Measurements from ENCODE around the gene TNNT2.
A peak's percentile ranks its signal among the peaks of the same experiment; 100 is the strongest.

TNNT2 gene

DNA sequence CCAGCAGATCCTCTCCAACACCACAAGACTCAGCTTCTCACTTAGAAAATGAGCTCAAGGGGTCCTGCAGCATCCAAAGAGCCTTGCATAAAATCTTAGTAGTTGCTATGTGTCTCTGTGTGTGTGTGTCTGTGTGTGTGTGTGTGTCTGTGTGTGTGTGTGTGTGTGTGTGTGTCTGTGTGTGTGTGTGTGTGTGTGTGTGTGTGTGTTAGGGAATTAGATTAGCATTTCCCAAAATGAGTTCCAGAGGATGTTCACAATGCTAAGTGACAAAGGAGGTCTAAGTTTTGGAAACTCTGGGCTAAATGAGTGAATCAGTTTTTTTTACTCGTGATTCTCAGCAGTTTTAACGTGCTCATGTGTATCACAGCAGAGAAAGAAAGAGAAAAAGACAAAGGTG lies 30.5 kb downstream of the TNNT2 start:
- H3K4me3 ChIP-seq (ENCODE audit: low read length): no peak overlapping the region
- DNase-seq (ENCODE audit: low read depth): no peak
- TF ChIP-seq, protein P1, sequence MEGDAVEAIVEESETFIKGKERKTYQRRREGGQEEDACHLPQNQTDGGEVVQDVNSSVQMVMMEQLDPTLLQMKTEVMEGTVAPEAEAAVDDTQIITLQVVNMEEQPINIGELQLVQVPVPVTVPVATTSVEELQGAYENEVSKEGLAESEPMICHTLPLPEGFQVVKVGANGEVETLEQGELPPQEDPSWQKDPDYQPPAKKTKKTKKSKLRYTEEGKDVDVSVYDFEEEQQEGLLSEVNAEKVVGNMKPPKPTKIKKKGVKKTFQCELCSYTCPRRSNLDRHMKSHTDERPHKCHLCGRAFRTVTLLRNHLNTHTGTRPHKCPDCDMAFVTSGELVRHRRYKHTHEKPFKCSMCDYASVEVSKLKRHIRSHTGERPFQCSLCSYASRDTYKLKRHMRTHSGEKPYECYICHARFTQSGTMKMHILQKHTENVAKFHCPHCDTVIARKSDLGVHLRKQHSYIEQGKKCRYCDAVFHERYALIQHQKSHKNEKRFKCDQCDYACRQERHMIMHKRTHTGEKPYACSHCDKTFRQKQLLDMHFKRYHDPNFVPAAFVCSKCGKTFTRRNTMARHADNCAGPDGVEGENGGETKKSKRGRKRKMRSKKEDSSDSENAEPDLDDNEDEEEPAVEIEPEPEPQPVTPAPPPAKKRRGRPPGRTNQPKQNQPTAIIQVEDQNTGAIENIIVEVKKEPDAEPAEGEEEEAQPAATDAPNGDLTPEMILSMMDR (conservative IDR thresholded peaks at IDR 0.05; ENCODE audit: low read depth, low read length): no peak

DNA sequence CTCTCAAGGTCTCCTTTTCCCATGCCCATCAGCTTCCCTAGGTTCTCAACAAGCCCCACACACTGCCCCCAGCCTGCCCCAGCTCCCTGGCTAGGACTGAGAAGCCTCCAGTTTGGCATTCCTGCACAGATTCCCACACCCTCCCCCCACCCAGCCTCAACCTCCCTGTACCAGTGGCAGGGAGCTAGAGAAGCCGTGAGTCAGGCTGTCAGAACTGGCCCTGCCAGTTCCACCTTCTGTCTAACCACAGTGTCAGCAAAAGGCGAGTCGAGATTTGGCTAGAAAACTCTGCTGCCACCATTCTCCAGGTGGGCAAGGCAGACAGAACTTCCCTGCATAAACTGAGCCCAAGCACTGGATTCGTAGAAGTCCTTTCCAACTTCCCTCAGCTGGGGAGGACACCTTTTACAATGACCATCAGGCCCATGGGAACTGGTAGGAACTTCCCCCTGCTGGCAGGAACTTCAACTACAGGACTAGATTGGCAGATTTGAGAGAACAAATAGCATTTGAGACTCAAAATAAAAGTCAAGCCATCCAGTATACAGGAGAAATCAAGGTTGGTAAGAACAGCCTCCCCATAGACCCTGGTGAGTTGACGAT lies 31.0 kb downstream of the TNNT2 start:
- DNase-seq (ENCODE audit: low read depth): no peak
- no peak overlapping the region for H3K4me3 ChIP-seq (ENCODE audit: low read length)
- TF ChIP-seq, protein P1 (conservative IDR thresholded peaks at IDR 0.05; ENCODE audit: low read depth, low read length): peak; percentile 86

DNA sequence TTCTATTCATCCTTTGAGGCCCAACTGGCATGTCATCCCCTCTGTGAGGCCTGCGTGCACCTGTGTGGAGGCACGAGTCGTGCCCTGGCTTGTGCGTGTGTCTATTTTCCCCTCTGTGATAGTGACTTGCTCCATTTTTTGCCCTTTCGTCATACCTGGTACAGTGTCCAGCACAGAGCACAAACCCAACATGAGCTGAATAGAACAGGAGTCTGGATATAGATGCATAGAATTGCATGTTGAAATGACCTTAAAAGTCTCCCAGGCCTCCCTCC lies 32.5 kb downstream of the TNNT2 start:
- no peak for DNase-seq (ENCODE audit: low read depth)
- TF ChIP-seq, protein P1 (conservative IDR thresholded peaks at IDR 0.05; ENCODE audit: low read depth, low read length): no peak
- no peak overlapping the region for H3K4me3 ChIP-seq (ENCODE audit: low read length)

DNA sequence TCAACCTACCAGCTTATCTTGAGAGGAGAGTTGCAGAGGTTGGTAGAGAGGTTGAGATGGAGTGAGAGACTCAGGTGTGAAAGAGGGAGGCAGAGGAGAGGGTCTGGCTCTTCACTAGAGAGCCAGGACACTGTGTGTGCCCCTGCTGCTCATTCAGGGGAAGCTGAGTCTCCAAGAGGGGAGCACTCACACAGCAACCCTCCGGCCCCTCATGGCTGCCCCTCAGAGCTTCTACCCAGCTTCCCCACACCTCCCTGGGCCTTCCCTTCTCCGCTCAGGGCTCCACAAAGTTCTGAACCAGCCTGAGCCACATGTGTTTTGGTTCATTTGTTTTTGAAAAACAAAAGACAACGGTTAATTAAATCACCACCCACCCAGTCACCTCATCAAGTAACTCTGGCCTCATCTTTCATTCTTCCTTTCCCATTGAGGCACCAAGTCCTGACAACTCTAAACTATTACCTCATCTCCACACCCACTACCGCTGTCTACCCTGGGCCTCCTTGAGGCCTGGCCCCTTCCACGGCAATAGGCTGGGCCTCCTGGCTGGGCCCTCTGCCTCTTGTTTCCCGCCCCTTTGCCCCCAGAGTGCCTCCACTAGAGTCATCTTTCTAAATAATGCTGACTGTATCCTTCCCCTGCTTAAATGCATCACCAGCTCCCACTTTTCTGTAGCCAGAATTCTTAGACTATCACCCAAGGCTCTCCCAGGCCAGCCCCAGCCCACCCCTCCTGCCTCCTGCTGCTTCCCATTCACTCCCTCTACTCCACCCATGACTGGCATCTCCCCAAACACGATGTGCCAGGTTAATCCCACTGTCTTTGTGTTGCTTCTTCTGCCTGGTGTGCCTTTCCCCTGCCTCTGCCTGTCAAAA lies 33.0 kb downstream of the TNNT2 start:
- H3K4me3 ChIP-seq (ENCODE audit: low read length): no peak overlapping the region
- DNase-seq (ENCODE audit: low read depth): no peak
- TF ChIP-seq, protein P1 (conservative IDR thresholded peaks at IDR 0.05; ENCODE audit: low read depth, low read length): no peak

DNA sequence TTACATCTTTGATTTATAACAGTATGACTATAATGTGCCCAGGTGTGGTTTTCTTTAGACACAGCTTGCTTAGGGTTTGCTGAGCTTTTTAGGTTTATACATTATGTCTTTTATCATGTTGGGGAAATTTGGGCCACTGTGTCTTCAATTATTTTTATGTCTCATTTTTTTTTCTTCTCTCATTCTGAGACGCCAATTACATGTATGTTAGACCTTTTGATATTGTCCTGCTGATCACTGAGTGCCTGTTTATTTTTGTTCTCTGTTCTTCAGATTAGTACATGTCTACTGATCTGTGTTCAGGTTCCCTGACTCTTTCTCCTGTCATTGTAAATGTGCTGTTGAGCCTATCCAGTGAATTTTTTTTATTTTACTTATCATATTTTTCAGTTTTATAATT lies 36.1 kb downstream of the TNNT2 start:
- DNase-seq (ENCODE audit: low read depth): no peak
- H3K4me3 ChIP-seq (ENCODE audit: low read length): no peak overlapping the region
- TF ChIP-seq, protein P1 (conservative IDR thresholded peaks at IDR 0.05; ENCODE audit: low read depth, low read length): no peak

DNA sequence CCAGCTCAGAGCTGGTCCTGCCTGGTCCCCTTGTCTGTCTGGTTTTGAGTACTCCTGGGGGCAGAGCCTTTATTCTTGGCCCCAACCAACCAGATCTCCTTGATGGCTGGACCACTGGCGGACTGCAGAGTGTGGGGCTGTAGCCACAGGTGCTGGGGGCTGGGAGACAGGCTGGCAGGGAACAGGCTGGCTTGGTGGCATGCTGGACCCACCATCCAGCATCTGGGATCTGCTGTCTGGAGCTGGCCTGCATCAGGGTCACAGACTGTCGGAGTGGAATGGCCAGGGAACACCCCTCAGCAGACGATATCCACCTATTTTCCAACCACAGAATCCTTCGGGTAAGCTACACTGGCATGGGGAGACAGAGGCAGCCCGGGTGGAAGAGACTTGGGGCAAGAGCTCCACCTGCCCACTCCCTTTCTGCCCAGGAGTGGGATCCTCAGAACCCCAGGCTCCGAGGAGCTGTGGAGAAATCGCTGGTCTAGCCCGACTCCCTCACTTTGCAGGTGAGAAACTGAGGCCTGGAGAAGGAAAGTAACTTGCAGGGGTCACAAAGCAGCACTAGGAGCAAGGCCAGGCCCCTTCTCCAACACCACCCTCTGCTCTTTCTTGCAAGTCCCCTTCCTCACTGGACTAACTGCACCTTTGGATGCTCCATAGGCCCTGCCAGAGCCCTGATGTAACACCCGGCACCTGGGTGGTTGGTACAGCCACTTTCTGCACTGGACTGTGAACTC lies 40.6 kb downstream of the TNNT2 start:
- DNase-seq (ENCODE audit: low read depth): no peak
- TF ChIP-seq, protein P1 (conservative IDR thresholded peaks at IDR 0.05; ENCODE audit: low read depth, low read length): no peak
- H3K4me3 ChIP-seq (ENCODE audit: low read length): no peak overlapping the region
